BLaER1 treated with 17β-estradiol and CSF1 and Interleukin-3, amounts not matched to agents 10 nM and 100 nM (cell line): ENCODE results near the gene PRKCH.

Experiments used
- H3K27ac ChIP-seq, 11 experiments: shearing (Covaris generic); formaldehyde crosslinking; 2 replicates each; pipeline ENCODE4 v1.8.1; 2022
- H3K27me3 ChIP-seq, 11 experiments: shearing (Covaris generic); formaldehyde crosslinking; 2 replicates each; pipeline ENCODE4 v1.8.1; 2022
- H3K36me3 ChIP-seq, 11 experiments: shearing (Covaris generic); formaldehyde crosslinking; 2 replicates each; pipeline ENCODE4 v1.8.1; 2022
- H3K4me1 ChIP-seq, 10 experiments: shearing (Covaris generic); formaldehyde crosslinking; 2 replicates each; pipeline ENCODE4 v1.8.1; 2022
- H3K4me2 ChIP-seq, 11 experiments: shearing (Covaris generic); formaldehyde crosslinking; 2 replicates each; pipeline ENCODE4 v1.8.1; 2022
- H3K4me3 ChIP-seq, 10 experiments: shearing (Covaris generic); formaldehyde crosslinking; 2 replicates each; pipeline ENCODE4 v1.8.1; 2022
- H3K9ac ChIP-seq, 11 experiments: shearing (Covaris generic); formaldehyde crosslinking; 2 replicates each; pipeline ENCODE4 v1.8.1; 2022
- H3K9me3 ChIP-seq, 11 experiments: shearing (Covaris generic); formaldehyde crosslinking; replicated peaks in 1 of 11; 2 replicates each; pipeline ENCODE4 v1.8.1; 2022
- H4K20me1 ChIP-seq, 11 experiments: shearing (Covaris generic); formaldehyde crosslinking; 2 replicates each; pipeline ENCODE4 v1.8.1; 2022
- Cebpa-rat ChIP-seq, 11 experiments: shearing (Covaris generic); IDR thresholded peaks; 2 replicates each; pipeline ENCODE4 v1.8.1; 2022

Gene PRKCH

GRCh38 chr14:61355892-61356325 lies 34.5 kb downstream of the PRKCH start:
- TF ChIP-seq Cebpa-rat (IDR thresholded peaks at IDR 0.05): no peak
- peak overlapping the region; percentile 2 to 64 (median 24); a peak in 16 of 22 replicates for H3K4me2 ChIP-seq
- H3K4me3 ChIP-seq: no peak overlapping the region
- no peak overlapping the region for H3K27ac ChIP-seq
- H3K27me3 ChIP-seq: no peaks in the 10 kb centered on the region
- peaks cover 9 to 33% (median 28%) of the 10 kb centered on the region in 10 experiments for H3K4me1 ChIP-seq
- H4K20me1 ChIP-seq: no peaks in the 10 kb centered on the region; a peak in 1 of 22 replicates
- no peak overlapping the region for H3K9ac ChIP-seq
- peaks cover 0 to 25% (median 0%) of the 10 kb centered on the region in 11 experiments; a peak in 6 of 22 replicates for H3K36me3 ChIP-seq
- H3K9me3 ChIP-seq: peaks cover 0 to 22% (median 6%) of the 10 kb centered on the region in 11 experiments; a peak in 6 of 22 replicates

- Histone ChIP-seq H3K36me3 (peaks cover 0 to 25% (median 0%) of the 10 kb centered on the region in 11 experiments; a peak in 6 of 22 replicates), H4K20me1 (no peaks in the 10 kb centered on the region), H3K27ac (no peak overlapping the region), H3K27me3 (no peaks in the 10 kb centered on the region), H3K4me3 (no peak overlapping the region), H3K9me3 (peaks cover 0 to 23% (median 6%) of the 10 kb centered on the region in 11 experiments; a peak in 6 of 22 replicates), H3K4me1 (peaks cover 9 to 23% (median 18%) of the 10 kb centered on the region in 10 experiments), H3K4me2 (no peak overlapping the region), H3K9ac (no peak overlapping the region)
- TF ChIP-seq Cebpa-rat (IDR thresholded peaks at IDR 0.05): no peak
These were observed 35.7 kb downstream of the PRKCH start for GRCh38 chr14:61357123-61357522.

DNA sequence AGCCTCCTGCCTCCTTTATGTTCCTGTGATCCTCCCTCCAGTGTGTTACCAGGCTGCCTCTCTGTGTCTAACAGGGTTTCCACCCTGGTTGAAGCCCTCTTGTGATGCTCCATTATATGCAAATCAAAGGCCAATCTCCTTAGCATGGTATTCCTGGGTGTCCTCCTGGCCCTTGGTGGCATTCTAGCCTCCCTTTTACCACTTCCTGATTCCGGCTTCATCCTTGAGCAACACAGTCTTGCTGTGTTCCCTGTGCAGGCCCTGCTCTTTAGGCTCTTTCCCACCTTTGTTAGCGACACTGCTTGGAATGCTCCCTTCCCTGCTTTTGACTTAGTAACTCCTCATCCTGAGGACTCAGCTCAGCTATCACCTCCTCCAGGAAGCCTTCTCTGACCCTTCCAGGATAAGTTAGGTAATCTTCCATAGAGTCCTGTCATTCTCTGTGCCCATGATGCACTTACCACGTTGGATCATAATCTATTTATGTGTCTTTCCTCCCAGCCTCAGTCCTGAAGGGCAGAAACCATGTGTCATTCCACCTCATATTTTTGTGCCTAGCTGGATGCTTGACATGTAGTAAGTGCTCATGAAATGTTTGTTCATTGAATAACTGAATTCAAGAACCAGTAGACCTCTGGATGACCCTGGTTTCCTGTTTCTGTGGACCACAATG lies 37.3 kb downstream of the PRKCH start:
- peak overlapping the region in 7 of 11 experiments; percentile 3 to 32 (median 11); a peak in 6 of 22 replicates for H3K4me2 ChIP-seq
- H3K9ac ChIP-seq: no peak overlapping the region
- TF ChIP-seq Cebpa-rat (IDR thresholded peaks at IDR 0.05): no peak
- H3K4me1 ChIP-seq: peaks cover 9 to 23% (median 18%) of the 10 kb centered on the region in 10 experiments
- H3K9me3 ChIP-seq: peaks cover 0 to 23% (median 5%) of the 10 kb centered on the region in 11 experiments; a peak in 6 of 22 replicates
- H3K27me3 ChIP-seq: no peaks in the 10 kb centered on the region
- H3K36me3 ChIP-seq: peaks cover 0 to 25% (median 0%) of the 10 kb centered on the region in 11 experiments; a peak in 6 of 22 replicates
- 0 out of 22 replicates have a peak, but pooled peaks cover 0 to 4% (median 0%) of the 10 kb centered on the region in 11 experiments for H4K20me1 ChIP-seq
- no peak overlapping the region for H3K4me3 ChIP-seq
- no peak overlapping the region for H3K27ac ChIP-seq

DNA sequence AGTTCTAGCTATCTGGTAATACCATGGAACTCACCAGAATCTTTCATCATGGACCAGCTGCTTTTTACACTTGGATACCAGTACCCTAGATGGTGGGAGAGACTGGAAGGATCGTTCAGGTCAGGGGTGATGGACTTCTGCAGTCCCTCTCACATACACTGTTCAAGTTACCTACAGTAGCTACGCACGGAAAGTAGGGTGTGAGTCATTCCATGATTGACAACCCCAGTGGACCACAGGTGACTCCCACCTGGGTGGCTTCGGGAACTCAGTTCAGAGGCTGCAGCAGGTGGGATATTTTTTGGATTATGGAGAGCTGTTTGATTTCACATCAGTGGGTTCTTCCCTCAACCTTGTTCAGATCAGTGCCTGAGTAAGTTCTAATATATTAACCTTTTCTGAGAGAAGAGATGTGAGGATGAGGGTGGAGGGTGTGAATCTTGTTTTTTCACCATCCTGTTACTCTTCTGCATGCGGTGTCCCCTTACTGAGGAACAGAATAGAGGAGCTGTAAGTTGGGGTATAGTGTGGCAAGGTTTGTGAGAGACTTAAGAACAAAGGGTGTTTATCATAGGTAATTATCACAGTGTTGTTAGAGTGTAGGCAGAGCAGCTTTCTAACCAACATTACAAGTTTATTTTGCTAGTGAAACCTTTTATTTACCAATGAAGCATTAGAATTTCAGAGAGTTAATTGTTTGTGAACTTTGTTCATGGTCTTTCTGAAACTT lies 39.6 kb downstream of the PRKCH start:
- Histone ChIP-seq H3K4me1 (peaks cover 11 to 26% (median 22%) of the 10 kb centered on the region in 10 experiments), H3K27me3 (no peaks in the 10 kb centered on the region), H4K20me1 (peaks cover 0 to 6% (median 0%) of the 10 kb centered on the region in 11 experiments; a peak in 2 of 22 replicates), H3K27ac (no peak overlapping the region), H3K36me3 (peaks cover 0 to 25% (median 0%) of the 10 kb centered on the region in 11 experiments; a peak in 6 of 22 replicates), H3K4me3 (no peak overlapping the region), H3K4me2 (no peak overlapping the region), H3K9ac (no peak overlapping the region), H3K9me3 (peaks cover 0 to 23% (median 3%) of the 10 kb centered on the region in 11 experiments; a peak in 6 of 22 replicates)
- TF ChIP-seq Cebpa-rat (IDR thresholded peaks at IDR 0.05): no peak

DNA sequence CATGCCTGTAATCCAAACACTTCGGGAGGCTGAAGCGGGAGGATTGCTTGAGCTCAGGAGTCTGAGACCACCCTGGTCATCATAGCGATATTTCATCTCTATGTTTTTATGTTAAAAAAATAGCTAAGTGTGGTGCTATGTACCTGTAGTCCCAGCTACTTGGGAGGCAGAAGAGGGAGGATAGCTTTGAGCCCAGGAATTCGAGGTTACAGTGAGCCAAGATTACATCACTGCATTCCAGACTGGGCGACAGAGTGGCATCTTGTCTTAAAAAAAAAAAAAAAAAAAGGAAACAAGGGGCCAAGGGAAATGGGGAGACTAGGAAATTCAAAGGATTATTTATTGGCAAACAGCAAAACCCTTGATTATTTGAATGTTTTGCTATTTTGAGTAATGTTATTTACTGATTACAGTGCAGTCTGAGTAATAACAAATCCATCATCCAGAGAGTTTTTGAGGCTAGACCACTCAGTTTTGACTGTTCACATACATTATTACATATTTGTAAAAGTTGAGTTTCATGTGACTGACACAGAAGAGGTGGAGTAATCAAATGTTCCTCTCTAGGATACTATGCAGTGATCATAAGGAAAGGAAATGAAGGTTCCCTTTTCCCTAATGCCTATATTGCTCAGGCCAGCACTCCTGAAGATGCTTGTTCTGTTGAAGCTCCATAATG lies 40.8 kb downstream of the PRKCH start:
- peaks cover 0 to 6% (median 0%) of the 10 kb centered on the region in 11 experiments; a peak in 2 of 22 replicates for H4K20me1 ChIP-seq
- no peak overlapping the region for H3K4me3 ChIP-seq
- H3K9me3 ChIP-seq: peaks cover 0 to 20% (median 3%) of the 10 kb centered on the region in 11 experiments; a peak in 6 of 22 replicates
- no peak overlapping the region for H3K4me2 ChIP-seq
- H3K36me3 ChIP-seq: peaks cover 0 to 21% (median 0%) of the 10 kb centered on the region in 11 experiments; a peak in 6 of 22 replicates
- H3K27me3 ChIP-seq: no peaks in the 10 kb centered on the region
- peaks cover 6 to 22% (median 17%) of the 10 kb centered on the region in 10 experiments; a peak in 16 of 20 replicates for H3K4me1 ChIP-seq
- H3K27ac ChIP-seq: no peak overlapping the region
- H3K9ac ChIP-seq: no peak overlapping the region
- no peak for TF ChIP-seq Cebpa-rat (IDR thresholded peaks at IDR 0.05)

- no peak overlapping the region for H3K9ac ChIP-seq
- peaks cover 5 to 24% (median 12%) of the 10 kb centered on the region in 10 experiments; a peak in 16 of 20 replicates for H3K4me1 ChIP-seq
- peaks cover 0 to 8% (median 0%) of the 10 kb centered on the region in 11 experiments; a peak in 3 of 22 replicates for H3K36me3 ChIP-seq
- peak overlapping the region in 6 of 11 experiments; percentile 13 to 34 (median 21); a peak in 5 of 22 replicates for H3K4me2 ChIP-seq
- no peak for TF ChIP-seq Cebpa-rat (IDR thresholded peaks at IDR 0.05)
- peaks cover 0 to 10% (median 0%) of the 10 kb centered on the region in 11 experiments; a peak in 4 of 22 replicates for H3K9me3 ChIP-seq
- H3K27me3 ChIP-seq: no peaks in the 10 kb centered on the region
- H4K20me1 ChIP-seq: peaks cover 0 to 6% (median 0%) of the 10 kb centered on the region in 11 experiments; a peak in 3 of 22 replicates
- no peak overlapping the region for H3K4me3 ChIP-seq
- H3K27ac ChIP-seq: no peak overlapping the region
These were observed 42.9 kb downstream of the PRKCH start for GRCh38 chr14:61364243-61364642.

DNA sequence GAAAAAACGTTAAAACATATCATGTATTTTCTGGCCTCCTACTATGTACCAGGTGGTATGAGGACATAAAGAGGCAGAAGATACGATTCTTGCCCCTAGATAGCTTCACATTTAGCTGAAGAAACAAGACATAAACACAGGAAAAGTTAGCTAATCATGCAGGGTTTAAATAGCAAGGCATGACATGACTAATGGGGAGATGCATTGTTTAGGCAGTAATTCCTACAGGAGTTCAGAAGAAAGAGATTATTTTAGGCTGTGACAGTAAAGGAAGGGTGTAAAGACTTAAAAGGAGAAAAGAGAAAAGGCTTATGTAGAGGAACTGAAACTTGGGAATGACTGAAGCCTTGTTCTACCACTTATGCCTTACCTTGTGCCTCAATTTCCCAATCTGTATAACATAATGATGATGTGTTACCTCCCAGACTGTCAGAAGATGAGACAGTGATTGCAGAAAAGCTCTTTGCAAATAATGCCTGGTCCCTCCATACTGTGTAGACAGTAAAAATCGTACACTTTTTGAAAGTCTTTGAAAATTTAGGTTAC lies 44.4 kb downstream of the PRKCH start:
- H3K4me2 ChIP-seq: no peak overlapping the region
- peaks cover 0 to 14% (median 7%) of the 10 kb centered on the region in 11 experiments; a peak in 9 of 22 replicates for H3K9me3 ChIP-seq
- no peak overlapping the region for H3K9ac ChIP-seq
- H3K4me3 ChIP-seq: no peak overlapping the region
- TF ChIP-seq Cebpa-rat (IDR thresholded peaks at IDR 0.05): no peak
- H3K4me1 ChIP-seq: peaks cover 5 to 24% (median 12%) of the 10 kb centered on the region in 10 experiments; a peak in 16 of 20 replicates
- no peak overlapping the region for H3K27ac ChIP-seq
- H3K36me3 ChIP-seq: peaks cover 0 to 11% (median 0%) of the 10 kb centered on the region in 11 experiments; a peak in 2 of 22 replicates
- H3K27me3 ChIP-seq: no peaks in the 10 kb centered on the region
- peaks cover 0 to 6% (median 0%) of the 10 kb centered on the region in 11 experiments; a peak in 3 of 22 replicates for H4K20me1 ChIP-seq
